K562 (cell line): ENCODE measurements around the gene HS2ST1. TPM values are rescaled to one million over a fixed set of nuclear protein-coding genes. Genes with fewer than 3 reads are reported as not detected.

ENCODE experiments used
- MAX ChIP-seq: sonication (generic); formaldehyde crosslinking; IDR thresholded peaks from 2 replicates; pipeline ENCODE4 v1.9.0; 2022; ENCODE audit warnings: mild to moderate bottlenecking, missing genetic modification reagents
- RFX5 ChIP-seq: IDR thresholded peaks from 2 replicates; pipeline ENCODE4 v1.6.1; 2011; ENCODE audit warnings: low read depth, mild to moderate bottlenecking, improper control_type of control experiment, low read length
- USF2 ChIP-seq: sonication (generic); formaldehyde crosslinking; IDR thresholded peaks from 2 replicates; pipeline ENCODE4 v1.5.0; 2020; ENCODE audit warnings: missing genetic modification reagents
- polyA plus RNA-seq, 8 experiments: library from polyadenylated mRNA; depleted of rRNA in 4 of 8; stranded (reverse) in 5 of 8; unstranded in 3 of 8; fragments of >200 nt; fragmentation: Nextera tagmentation in 2 of 8; fragmentation: Illumina TruSeq in 1 of 8; extraction: Ambion mirVana in 2 of 8; extraction: Trizol in 1 of 8; gene quantifications; 2 replicates each; pipeline versions ENCODE4 v1.2.1 to v1.2.3, GENCODE V29; 2011 to 2014; ENCODE audit warnings: inconsistent platforms in 1 of 8, missing spikeins in 1 of 8
- total RNA-seq, 7 experiments: library from RNA; depleted of rRNA in 6 of 7; stranded (reverse); fragments of >200 nt in 6 of 7; fragmentation: Illumina TruSeq in 2 of 7; extraction: Trizol in 2 of 7; gene quantifications; 2 replicates each; pipeline versions ENCODE4 v1.2.1 to v1.2.3, GENCODE V29; 2011 to 2021; ENCODE audit warnings: low replicate concordance in 1 of 7
- TF ChIP-seq, protein P1 (sequence below): fragments of 200-600 bp; sonication (generic); IDR thresholded peaks from one replicate; pipeline ENCODE4 v1.6.1; 2012; ENCODE audit warnings: mild to moderate bottlenecking, low read depth, low read length, inconsistent platforms
- TF ChIP-seq, protein P2 (sequence below): sonication (generic); IDR thresholded peaks from 2 replicates; pipeline ENCODE4 v1.6.1; 2016

HS2ST1 gene
- total and polyA plus RNA-seq, 9 of the 15 experiments (the other 6 are each of a cell fraction or from before 2014, with no cell fraction given), result 7.7 to 43.3 (median 25.8) TPM

- TF ChIP-seq, protein P1, sequence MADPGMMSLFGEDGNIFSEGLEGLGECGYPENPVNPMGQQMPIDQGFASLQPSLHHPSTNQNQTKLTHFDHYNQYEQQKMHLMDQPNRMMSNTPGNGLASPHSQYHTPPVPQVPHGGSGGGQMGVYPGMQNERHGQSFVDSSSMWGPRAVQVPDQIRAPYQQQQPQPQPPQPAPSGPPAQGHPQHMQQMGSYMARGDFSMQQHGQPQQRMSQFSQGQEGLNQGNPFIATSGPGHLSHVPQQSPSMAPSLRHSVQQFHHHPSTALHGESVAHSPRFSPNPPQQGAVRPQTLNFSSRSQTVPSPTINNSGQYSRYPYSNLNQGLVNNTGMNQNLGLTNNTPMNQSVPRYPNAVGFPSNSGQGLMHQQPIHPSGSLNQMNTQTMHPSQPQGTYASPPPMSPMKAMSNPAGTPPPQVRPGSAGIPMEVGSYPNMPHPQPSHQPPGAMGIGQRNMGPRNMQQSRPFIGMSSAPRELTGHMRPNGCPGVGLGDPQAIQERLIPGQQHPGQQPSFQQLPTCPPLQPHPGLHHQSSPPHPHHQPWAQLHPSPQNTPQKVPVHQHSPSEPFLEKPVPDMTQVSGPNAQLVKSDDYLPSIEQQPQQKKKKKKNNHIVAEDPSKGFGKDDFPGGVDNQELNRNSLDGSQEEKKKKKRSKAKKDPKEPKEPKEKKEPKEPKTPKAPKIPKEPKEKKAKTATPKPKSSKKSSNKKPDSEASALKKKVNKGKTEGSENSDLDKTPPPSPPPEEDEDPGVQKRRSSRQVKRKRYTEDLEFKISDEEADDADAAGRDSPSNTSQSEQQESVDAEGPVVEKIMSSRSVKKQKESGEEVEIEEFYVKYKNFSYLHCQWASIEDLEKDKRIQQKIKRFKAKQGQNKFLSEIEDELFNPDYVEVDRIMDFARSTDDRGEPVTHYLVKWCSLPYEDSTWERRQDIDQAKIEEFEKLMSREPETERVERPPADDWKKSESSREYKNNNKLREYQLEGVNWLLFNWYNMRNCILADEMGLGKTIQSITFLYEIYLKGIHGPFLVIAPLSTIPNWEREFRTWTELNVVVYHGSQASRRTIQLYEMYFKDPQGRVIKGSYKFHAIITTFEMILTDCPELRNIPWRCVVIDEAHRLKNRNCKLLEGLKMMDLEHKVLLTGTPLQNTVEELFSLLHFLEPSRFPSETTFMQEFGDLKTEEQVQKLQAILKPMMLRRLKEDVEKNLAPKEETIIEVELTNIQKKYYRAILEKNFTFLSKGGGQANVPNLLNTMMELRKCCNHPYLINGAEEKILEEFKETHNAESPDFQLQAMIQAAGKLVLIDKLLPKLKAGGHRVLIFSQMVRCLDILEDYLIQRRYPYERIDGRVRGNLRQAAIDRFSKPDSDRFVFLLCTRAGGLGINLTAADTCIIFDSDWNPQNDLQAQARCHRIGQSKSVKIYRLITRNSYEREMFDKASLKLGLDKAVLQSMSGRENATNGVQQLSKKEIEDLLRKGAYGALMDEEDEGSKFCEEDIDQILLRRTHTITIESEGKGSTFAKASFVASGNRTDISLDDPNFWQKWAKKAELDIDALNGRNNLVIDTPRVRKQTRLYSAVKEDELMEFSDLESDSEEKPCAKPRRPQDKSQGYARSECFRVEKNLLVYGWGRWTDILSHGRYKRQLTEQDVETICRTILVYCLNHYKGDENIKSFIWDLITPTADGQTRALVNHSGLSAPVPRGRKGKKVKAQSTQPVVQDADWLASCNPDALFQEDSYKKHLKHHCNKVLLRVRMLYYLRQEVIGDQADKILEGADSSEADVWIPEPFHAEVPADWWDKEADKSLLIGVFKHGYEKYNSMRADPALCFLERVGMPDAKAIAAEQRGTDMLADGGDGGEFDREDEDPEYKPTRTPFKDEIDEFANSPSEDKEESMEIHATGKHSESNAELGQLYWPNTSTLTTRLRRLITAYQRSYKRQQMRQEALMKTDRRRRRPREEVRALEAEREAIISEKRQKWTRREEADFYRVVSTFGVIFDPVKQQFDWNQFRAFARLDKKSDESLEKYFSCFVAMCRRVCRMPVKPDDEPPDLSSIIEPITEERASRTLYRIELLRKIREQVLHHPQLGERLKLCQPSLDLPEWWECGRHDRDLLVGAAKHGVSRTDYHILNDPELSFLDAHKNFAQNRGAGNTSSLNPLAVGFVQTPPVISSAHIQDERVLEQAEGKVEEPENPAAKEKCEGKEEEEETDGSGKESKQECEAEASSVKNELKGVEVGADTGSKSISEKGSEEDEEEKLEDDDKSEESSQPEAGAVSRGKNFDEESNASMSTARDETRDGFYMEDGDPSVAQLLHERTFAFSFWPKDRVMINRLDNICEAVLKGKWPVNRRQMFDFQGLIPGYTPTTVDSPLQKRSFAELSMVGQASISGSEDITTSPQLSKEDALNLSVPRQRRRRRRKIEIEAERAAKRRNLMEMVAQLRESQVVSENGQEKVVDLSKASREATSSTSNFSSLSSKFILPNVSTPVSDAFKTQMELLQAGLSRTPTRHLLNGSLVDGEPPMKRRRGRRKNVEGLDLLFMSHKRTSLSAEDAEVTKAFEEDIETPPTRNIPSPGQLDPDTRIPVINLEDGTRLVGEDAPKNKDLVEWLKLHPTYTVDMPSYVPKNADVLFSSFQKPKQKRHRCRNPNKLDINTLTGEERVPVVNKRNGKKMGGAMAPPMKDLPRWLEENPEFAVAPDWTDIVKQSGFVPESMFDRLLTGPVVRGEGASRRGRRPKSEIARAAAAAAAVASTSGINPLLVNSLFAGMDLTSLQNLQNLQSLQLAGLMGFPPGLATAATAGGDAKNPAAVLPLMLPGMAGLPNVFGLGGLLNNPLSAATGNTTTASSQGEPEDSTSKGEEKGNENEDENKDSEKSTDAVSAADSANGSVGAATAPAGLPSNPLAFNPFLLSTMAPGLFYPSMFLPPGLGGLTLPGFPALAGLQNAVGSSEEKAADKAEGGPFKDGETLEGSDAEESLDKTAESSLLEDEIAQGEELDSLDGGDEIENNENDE, result no peak
- no peak for TF ChIP-seq MAX (CRISPR knock-in tag)
- TF ChIP-seq, protein P2, sequence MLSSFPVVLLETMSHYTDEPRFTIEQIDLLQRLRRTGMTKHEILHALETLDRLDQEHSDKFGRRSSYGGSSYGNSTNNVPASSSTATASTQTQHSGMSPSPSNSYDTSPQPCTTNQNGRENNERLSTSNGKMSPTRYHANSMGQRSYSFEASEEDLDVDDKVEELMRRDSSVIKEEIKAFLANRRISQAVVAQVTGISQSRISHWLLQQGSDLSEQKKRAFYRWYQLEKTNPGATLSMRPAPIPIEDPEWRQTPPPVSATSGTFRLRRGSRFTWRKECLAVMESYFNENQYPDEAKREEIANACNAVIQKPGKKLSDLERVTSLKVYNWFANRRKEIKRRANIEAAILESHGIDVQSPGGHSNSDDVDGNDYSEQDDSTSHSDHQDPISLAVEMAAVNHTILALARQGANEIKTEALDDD, result no peak
- no peak for TF ChIP-seq USF2 (CRISPR knock-in tag)
- TF ChIP-seq RFX5, result no peak
Observed at GRCh38 chr1:87000460-87000859, 86.0 kb downstream of the HS2ST1 start (continued).
